GM15510 (cell line): Measurements from ENCODE around the gene VEGFB.

Source experiments
- POLR2A ChIP-seq: IDR thresholded peaks from 3 replicates; pipeline ENCODE4 v1.6.1; 2011; ENCODE audit warnings: borderline replicate concordance; ENCODE audit not compliant: insufficient read length; ENCODE audit errors: extremely low read depth

The VEGFB gene

GRCh38 chr11:64232182-64232966 lies 2.0 kb upstream of the VEGFB start:
- no peak for TF ChIP-seq POLR2A

- no peak for TF ChIP-seq POLR2A
Measured at GRCh38 chr11:64232967-64233315, 1.4 kb upstream of the VEGFB start.

- peak; percentile 44 for TF ChIP-seq POLR2A
Measured at GRCh38 chr11:64234647-64235379, 429 bp downstream of the VEGFB start.

GRCh38 chr11:64235437-64236161 lies 1.2 kb downstream of the VEGFB start:
- TF ChIP-seq POLR2A = no peak

GRCh38 chr11:64237484-64237951 lies 3.1 kb downstream of the VEGFB start:
- TF ChIP-seq POLR2A = no peak

GRCh38 chr11:64238076-64238475 lies 3.7 kb downstream of the VEGFB start:
- TF ChIP-seq POLR2A = no peak

GRCh38 chr11:64238999-64239398 lies 4.6 kb downstream of the VEGFB start:
- no peak for TF ChIP-seq POLR2A

GRCh38 chr11:64239662-64240434 lies 5.5 kb downstream of the VEGFB start:
- TF ChIP-seq POLR2A = no peak

- peak; percentile 92 for TF ChIP-seq POLR2A
Measured at GRCh38 chr11:64240435-64241240, 6.3 kb downstream of the VEGFB start, which contains the start of gene FKBP2. TSS of gene FKBP2 (plus strand) at chr11:64241095. CDS start at chr11:64242388, 1,293 bp downstream.

GRCh38 chr11:64241241-64241490 lies 6.8 kb downstream of the VEGFB start:
- no peak for TF ChIP-seq POLR2A

- TF ChIP-seq POLR2A = peak; percentile 70
Measured at GRCh38 chr11:64241491-64242374, 7.3 kb downstream of the VEGFB start.

GRCh38 chr11:64243236-64243854 lies 9.0 kb downstream of the VEGFB start:
- peak; percentile 2 for TF ChIP-seq POLR2A
